Mucosa of stomach (tissue), 1 donor: Measurements from ENCODE around the gene TUT7.
"Not testable (repeated sequence)": the region's sequence is repeated elsewhere in the genome, so short reads cannot be mapped to it uniquely, and the experiment has no call there.

Experiments used
- H3K27me3 ChIP-seq: one replicate; pipeline ENCODE4 v1.7.0; 2013; ENCODE audit warnings: mild to moderate bottlenecking, low read length; ENCODE audit not compliant: control insufficient read depth, insufficient read depth
- H3K36me3 ChIP-seq: one replicate; pipeline ENCODE4 v1.7.0; 2013; ENCODE audit warnings: low read length; ENCODE audit not compliant: control insufficient read depth, insufficient read depth
- H3K4me1 ChIP-seq: one replicate; pipeline ENCODE4 v1.7.0; 2013; ENCODE audit warnings: mild to moderate bottlenecking, low read length; ENCODE audit not compliant: control insufficient read depth, insufficient read depth
- H3K4me3 ChIP-seq: one replicate; pipeline ENCODE4 v1.7.0; 2013; ENCODE audit warnings: low read length
- H3K9ac ChIP-seq: one replicate; pipeline ENCODE4 v1.7.0; 2013; ENCODE audit warnings: mild to moderate bottlenecking, low read length, moderate library complexity
- H3K9me3 ChIP-seq: one replicate; pipeline ENCODE4 v1.7.0; 2013; ENCODE audit warnings: mild to moderate bottlenecking, low read length, moderate library complexity; ENCODE audit not compliant: control insufficient read depth
- donor health status: Pancreatic carcinoma.

The TUT7 gene

DNA sequence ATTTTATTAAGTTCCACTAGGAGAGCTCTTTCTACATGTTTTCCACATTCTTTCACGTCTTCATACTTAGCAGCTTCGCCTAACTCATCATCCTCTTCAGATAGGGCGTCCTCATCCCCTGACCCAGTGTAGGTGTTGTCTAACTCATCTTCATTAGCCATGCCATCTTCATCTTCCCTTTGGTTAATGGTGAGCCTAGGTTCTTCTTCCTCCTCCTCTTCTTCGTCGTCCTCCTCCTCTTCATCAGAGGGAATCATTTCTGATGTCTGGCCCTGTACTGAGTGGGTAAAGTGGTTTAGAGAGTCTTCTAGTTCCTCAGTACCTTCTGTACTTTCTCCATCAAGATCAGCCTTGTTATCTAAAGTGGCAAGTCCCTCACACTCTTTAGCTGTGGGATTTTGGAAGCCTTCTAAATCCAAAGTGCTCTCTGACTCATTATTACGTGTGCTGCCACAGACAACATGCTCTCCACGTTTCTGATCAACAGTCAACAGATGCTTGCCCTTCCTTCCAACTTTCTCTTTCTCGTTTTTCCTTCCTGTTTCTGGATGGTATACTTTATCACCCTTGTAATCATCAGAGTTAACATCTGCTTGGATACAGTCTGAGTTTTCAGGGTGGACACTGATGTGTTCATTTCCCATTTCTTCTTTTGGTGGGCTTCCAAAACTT lies 31.1 kb downstream of the TUT7 start:
- Histone ChIP-seq H3K4me3 (no peak overlapping the region), H3K4me1 (no peaks in the 10 kb centered on the region), H3K9ac (no peak overlapping the region), H3K9me3 (no peaks in the 10 kb centered on the region), H3K36me3 (peaks cover 6% of the 10 kb centered on the region), H3K27me3 (no peaks in the 10 kb centered on the region)

DNA sequence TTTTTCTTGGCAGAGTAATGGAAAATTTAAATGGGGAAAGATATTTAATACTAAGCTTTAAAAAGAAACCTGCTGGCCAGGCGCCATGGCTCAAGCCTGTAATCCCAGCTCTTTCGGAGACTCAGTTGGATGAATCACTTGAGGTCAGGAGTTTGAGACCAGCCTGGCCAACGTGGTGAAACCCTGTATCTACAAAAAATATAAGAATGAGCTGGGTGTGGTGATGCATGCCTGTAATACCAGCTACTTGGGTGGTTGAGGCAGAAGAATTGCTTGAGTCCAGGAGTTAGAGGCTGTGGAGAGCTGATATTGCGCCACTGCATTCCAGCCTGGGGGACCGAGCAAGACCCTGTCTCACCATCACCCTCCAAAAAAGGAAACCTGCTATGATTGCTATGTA lies 32.8 kb downstream of the TUT7 start:
- Histone ChIP-seq H3K36me3 (no peaks in the 10 kb centered on the region), H3K9ac (no peak overlapping the region), H3K4me3 (no peak overlapping the region), H3K27me3 (no peaks in the 10 kb centered on the region), H3K4me1 (no peaks in the 10 kb centered on the region), H3K9me3 (no peaks in the 10 kb centered on the region)

DNA sequence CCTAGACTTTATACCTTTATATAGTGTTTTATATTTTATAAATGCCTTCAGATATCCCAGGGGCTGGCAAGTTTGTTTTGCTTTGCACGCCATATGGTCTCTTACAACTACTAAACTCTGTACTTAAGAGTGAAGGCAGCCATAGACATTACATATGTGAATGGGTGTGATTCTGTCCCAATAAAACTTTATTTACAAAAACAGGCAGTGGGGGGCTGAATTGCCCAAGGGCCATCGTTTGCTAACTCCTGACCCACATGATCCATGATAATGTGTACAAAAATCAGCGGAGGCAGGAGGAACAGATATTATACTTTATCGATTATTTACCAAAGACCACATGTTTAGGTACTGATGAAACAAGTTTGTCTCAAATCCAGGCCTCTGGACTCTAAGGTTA lies 36.0 kb downstream of the TUT7 start:
- H3K4me1 ChIP-seq = no peaks in the 10 kb centered on the region
- H3K36me3 ChIP-seq = peaks cover 4% of the 10 kb centered on the region
- no peaks in the 10 kb centered on the region for H3K9me3 ChIP-seq
- no peak overlapping the region for H3K9ac ChIP-seq
- no peak overlapping the region for H3K4me3 ChIP-seq
- H3K27me3 ChIP-seq = no peaks in the 10 kb centered on the region

DNA sequence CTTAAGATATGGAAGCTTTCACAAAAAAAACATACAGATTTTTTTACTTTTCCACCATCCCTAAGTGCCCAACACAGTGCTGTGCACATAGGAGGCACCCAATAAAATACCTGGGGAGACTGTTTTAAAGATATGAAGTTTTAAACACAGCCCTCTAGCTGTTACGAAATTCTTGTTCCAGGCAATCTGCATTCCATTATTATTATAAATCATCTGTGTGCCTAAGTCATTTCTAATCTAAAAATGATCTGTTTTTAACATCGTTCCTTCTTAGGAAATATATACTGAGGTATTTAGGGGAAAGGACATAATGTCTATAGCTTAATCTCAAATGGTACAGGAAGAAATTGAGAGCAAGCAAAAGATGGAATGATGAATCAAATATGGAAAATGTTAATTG lies 39.1 kb downstream of the TUT7 start:
- no peaks in the 10 kb centered on the region for H3K9me3 ChIP-seq
- H3K36me3 ChIP-seq = peaks cover 4% of the 10 kb centered on the region
- no peak overlapping the region for H3K9ac ChIP-seq
- H3K4me1 ChIP-seq = no peaks in the 10 kb centered on the region
- H3K4me3 ChIP-seq = no peak overlapping the region
- H3K27me3 ChIP-seq = no peaks in the 10 kb centered on the region

DNA sequence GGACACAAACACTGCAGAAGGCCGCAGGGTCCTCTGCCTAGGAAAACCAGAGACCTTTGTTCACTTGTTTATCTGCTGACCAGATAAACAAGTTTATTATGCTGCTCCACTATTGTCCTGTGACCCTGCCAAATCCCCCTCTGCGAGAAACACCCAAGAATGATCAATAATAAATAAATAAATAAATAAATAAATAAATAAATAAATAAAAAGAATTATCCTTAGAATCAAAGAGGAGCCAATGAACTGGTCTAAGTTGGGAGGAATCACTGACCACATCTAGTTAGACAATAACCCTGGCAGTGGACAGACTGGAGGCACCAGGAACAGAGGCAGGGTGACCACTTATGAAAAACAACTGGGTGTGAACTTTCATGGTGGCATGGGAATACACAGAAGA lies 41.3 kb downstream of the TUT7 start:
- H3K4me1 ChIP-seq, H3K4me3 ChIP-seq, H3K9ac ChIP-seq, H3K9me3 ChIP-seq, H3K36me3 ChIP-seq, H3K27me3 ChIP-seq: not testable (repeated sequence)

DNA sequence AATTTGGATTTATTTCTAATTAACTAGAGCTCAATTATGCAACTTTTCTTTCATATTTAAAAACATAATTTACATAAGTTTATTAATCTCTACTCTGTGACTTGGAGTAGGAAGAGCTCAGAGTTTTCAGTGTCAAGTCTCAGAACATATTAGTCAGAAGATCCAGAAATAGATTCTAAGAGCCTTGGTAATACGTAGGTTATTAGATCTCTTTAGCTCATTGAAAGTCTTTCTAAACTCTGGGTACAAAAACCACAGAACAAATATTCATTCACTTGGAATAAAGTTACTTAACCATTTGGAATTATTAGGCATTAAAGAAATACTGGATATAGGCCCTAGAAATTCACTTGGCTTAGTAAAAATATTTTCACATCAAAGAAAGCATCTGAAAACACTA lies 45.5 kb downstream of the TUT7 start:
- no peaks in the 10 kb centered on the region for H3K27me3 ChIP-seq
- H3K4me3 ChIP-seq = no peak overlapping the region
- H3K9me3 ChIP-seq = no peaks in the 10 kb centered on the region
- H3K4me1 ChIP-seq = no peaks in the 10 kb centered on the region
- peaks cover 5% of the 10 kb centered on the region for H3K36me3 ChIP-seq
- H3K9ac ChIP-seq = no peak overlapping the region

DNA sequence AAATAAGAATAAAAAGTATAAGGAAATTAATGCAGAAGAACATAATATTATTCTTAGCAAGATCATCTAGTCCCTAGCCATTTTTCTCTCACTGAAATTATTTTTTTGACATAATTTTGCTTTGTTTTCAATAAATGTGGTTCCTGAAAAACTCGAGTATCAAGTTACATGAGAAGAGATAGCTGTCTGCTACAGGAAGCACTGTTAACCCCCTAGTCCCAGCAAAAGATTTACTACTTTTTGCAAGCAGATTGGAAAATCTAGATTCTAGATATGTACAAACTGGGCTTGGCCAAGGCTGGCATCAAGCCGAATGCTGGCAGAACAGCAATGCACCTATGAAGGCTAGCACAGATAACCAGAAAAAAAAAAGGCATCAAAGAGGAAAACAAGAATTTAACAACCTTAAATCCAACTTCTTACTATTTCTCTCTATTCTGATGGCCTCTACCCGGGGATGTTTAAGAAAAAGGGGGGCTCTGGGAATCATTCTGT lies 49.9 kb downstream of the TUT7 start:
- H3K4me3 ChIP-seq = no peak overlapping the region
- peaks cover 16% of the 10 kb centered on the region for H3K36me3 ChIP-seq
- no peaks in the 10 kb centered on the region for H3K27me3 ChIP-seq
- H3K9ac ChIP-seq = no peak overlapping the region
- H3K9me3 ChIP-seq = no peaks in the 10 kb centered on the region
- H3K4me1 ChIP-seq = no peaks in the 10 kb centered on the region

DNA sequence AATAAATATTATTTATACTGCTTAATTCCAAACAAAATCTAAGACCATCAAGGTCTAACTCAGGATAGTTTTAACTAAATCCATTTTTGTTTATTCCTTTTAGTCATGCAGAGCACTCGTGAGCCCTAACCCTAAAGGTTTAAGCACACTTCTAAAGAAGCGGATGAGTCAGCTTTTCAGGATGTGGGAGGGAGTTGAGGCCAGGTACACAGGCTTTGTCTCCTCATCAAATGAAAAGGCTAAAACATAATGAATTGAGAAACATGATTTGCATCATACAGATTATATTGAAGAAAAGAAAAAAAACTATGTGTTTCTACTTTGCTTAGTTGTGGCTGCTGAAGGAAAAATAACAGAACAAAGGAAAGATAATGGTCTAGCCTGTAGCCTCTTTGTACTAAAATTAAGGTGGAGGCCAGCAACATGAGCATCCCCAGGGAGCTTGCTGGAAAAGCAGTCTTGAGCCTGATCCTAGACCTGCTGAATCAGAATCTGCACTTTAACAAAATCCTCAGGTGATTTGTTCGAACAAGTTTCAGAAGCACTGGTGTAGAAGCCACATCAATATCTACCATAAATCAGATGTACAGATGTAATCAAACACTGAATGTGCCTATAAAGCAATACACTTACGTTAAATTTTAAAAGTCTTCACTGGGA lies 50.8 kb downstream of the TUT7 start:
- Histone ChIP-seq H3K36me3 (peaks cover 16% of the 10 kb centered on the region), H3K27me3 (no peaks in the 10 kb centered on the region), H3K4me3 (no peak overlapping the region), H3K9ac (no peak overlapping the region), H3K4me1 (no peaks in the 10 kb centered on the region), H3K9me3 (no peaks in the 10 kb centered on the region)

DNA sequence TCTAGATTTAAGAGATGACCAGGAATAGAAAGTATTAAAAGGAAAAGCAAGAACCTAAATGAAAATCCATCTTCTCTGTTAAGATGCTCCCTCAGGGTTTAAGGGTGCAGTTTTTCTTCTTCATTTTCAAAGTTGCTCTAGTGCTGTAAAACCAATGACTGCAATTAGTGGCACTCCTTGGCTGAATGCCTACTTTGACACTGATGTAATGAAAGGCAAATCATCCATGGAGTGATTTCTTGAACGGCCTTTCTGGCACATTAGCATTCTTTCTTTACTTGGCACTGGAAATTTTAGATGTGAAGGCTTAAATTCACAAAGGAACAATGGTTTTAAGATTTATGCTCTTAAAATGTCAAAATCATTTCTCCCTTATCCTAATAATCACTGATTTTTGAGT lies 52.5 kb downstream of the TUT7 start:
- peaks cover 15% of the 10 kb centered on the region for H3K36me3 ChIP-seq
- no peaks in the 10 kb centered on the region for H3K4me1 ChIP-seq
- no peaks in the 10 kb centered on the region for H3K9me3 ChIP-seq
- no peak overlapping the region for H3K9ac ChIP-seq
- H3K4me3 ChIP-seq = no peak overlapping the region
- no peaks in the 10 kb centered on the region for H3K27me3 ChIP-seq

DNA sequence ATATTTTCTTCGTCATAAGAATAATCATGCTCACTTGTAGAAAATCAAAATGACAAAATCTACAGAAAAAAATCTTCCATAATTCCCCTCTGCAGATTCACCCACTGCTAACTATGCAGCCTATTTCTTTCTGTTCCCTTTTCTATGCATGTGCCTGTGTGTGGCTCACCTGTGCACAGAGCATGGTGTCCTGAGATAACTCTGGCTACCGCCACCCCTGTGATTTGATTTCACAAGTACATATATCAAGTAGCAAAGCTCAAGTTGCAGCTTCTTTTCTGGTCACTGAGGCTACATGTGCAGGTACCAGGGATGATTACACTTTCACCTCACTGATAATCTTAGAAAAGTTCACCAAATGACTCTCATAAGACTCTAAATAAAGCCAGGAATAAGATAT lies 53.5 kb downstream of the TUT7 start:
- no peaks in the 10 kb centered on the region for H3K4me1 ChIP-seq
- no peaks in the 10 kb centered on the region for H3K9me3 ChIP-seq
- no peak overlapping the region for H3K4me3 ChIP-seq
- H3K27me3 ChIP-seq = no peaks in the 10 kb centered on the region
- peaks cover 11% of the 10 kb centered on the region for H3K36me3 ChIP-seq
- no peak overlapping the region for H3K9ac ChIP-seq

DNA sequence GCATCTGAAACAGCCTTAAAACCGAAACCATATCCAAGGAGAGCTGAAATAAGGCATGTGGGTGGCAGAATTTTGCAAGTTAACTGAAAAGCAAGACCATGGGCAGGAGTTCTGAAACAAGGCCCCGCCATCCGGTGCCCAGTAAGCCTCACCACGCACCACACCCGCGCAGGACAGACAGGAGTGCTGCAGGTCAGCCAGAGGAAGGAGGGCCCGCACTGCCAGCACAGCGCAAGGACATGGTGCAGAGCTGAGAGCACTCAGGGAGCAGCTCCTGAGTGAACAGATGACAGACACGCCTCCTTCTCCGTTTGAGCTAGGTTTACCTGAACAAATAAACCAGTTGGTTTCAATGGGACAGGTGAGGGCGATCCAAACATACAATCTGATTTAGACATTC lies 55.3 kb downstream of the TUT7 start:
- H3K36me3 ChIP-seq = peaks cover 11% of the 10 kb centered on the region
- no peaks in the 10 kb centered on the region for H3K4me1 ChIP-seq
- no peak overlapping the region for H3K4me3 ChIP-seq
- H3K9me3 ChIP-seq = no peaks in the 10 kb centered on the region
- H3K27me3 ChIP-seq = no peaks in the 10 kb centered on the region
- no peak overlapping the region for H3K9ac ChIP-seq

DNA sequence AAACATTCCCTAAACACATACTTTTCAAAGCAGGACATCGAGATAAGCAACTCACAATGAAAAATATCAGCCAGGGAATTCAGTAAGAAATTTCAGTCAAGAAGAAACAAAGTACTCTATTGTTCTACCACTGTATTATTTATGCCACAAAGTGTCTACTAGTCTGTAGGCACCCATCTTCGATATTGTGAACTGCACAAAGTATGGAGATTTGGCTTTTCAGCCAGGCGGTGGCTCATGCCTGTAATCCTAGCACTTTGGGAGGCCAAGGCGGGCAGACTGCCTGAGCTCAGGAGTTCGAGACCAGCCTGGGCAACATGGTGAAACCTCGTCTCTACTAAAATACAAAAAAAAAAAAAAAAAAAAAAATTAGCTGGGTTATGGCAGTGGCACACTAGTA lies 63.9 kb downstream of the TUT7 start:
- H3K9me3 ChIP-seq, H3K27me3 ChIP-seq, H3K9ac ChIP-seq, H3K36me3 ChIP-seq, H3K4me3 ChIP-seq, H3K4me1 ChIP-seq: not testable (repeated sequence)
